Ovary (tissue), 1 donor: Measurements from ENCODE around the gene GPD2.

ENCODE experiments used
- EP300 ChIP-seq: sonication (generic); formaldehyde crosslinking; IDR thresholded peaks from one replicate; pipeline ENCODE4 v1.6.1; 2017; ENCODE audit warnings: antibody characterized with exemption
- POLR2A ChIP-seq: fragments of 450-650 bp; IDR thresholded peaks from one replicate; pipeline ENCODE4 v1.6.1; 2017; ENCODE audit warnings: antibody characterized with exemption, mild to moderate bottlenecking, moderate library complexity

DNA sequence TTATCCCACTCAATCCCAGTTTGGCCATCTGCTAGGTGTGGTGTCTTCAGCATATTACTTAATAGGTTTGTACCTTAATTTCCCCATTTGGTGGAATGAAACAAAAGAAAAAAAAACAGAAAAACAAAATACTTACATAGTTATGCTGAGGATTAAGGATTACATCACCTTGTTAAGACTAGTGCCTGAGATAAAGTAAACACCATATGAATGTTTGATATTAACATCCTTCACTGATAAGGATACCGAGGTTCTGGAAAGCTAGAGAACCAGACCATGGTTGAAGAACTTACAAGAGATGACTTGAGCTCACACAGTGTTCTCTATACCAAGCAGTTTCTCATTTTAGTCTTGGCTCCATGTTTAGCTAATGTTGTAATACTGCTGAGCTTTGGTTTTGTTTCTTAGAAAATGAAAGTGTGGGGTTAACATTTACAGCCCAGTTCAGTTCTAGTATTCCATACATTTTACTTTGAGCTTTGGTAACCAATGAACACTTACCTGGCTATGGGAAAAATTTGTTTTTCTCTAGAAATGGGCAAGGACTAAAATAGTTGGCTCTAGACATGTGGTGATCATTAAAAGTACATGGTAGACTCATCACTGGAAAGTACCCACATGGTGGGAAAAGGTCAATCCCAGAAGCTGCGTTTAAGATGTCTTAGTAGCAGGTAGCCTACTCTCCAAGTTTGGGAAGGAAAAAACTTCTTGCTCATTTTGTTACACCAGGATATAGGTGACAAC is 5.8 kb upstream of the GPD2 start:
- no peak for TF ChIP-seq EP300
- TF ChIP-seq POLR2A = no peak
